ENCODE data around the gene NTM. TPM values are rescaled to one million over a fixed set of nuclear protein-coding genes. Genes with fewer than 3 reads are reported as not detected.

NTM gene
- total RNA-seq, 3 donors from 2014 or later, result 0.66 to 9.0 (median 1.0) TPM

DNA sequence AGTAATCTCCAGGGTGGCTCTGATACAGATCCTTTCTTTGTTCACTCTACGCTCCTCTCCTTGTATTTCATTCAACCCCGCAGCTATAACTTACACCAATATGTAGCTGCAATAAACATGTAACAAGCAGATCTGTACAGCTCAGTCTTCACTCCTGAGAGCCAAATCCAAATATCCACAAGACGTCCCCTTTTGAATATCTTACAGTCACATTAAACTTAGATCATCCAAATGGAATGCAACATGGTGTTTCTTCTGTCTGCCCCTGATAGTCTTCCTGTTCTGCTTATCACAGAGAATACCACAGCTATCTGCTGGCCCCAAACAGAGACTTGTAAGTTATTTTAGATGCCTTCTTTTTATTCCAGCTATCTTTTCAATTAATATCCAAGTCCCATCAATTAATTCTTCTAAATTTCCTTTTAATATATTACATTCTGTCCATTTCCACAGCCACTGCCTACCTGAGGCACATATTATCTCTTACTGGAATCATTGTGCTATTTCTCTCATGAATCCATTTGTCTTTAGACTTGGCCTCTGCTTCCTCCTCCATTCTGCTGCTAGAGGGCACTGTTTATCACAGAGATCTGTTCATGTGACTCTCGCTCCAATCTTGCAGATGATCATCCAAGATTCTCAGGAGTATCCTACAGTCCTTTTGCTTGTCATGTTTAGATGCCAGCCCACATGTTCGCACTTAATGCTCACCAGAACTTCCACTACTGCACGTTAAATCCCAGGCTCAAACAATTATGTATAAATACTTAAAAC lies 908.6 kb downstream of the NTM start:
- no peaks in the 10 kb centered on the region for H3K36me3 ChIP-seq
- no peaks in the 10 kb centered on the region for H3K4me1 ChIP-seq
- no peak overlapping the region for H3K27ac ChIP-seq
- intact Hi-C loops (cut with DNase I; ENCODE audit: low total_unique reads), result no loop called here
- TF ChIP-seq POLR2A (IDR thresholded peaks at IDR 0.05) (no peak), POLR2AphosphoS5 (IDR thresholded peaks at IDR 0.05) (no peak)
- TF ChIP-seq, protein P1, sequence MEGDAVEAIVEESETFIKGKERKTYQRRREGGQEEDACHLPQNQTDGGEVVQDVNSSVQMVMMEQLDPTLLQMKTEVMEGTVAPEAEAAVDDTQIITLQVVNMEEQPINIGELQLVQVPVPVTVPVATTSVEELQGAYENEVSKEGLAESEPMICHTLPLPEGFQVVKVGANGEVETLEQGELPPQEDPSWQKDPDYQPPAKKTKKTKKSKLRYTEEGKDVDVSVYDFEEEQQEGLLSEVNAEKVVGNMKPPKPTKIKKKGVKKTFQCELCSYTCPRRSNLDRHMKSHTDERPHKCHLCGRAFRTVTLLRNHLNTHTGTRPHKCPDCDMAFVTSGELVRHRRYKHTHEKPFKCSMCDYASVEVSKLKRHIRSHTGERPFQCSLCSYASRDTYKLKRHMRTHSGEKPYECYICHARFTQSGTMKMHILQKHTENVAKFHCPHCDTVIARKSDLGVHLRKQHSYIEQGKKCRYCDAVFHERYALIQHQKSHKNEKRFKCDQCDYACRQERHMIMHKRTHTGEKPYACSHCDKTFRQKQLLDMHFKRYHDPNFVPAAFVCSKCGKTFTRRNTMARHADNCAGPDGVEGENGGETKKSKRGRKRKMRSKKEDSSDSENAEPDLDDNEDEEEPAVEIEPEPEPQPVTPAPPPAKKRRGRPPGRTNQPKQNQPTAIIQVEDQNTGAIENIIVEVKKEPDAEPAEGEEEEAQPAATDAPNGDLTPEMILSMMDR (IDR thresholded peaks at IDR 0.05), result no peak
- no peaks in the 10 kb centered on the region for H3K9me3 ChIP-seq
- no peak for DNase-seq (ENCODE audit: low spot score in 2 of 2)
- no peak overlapping the region for H3K4me3 ChIP-seq
- H3K27me3 ChIP-seq, result peaks cover 0 to 4% of the 10 kb centered on the region in 2 donors

DNA sequence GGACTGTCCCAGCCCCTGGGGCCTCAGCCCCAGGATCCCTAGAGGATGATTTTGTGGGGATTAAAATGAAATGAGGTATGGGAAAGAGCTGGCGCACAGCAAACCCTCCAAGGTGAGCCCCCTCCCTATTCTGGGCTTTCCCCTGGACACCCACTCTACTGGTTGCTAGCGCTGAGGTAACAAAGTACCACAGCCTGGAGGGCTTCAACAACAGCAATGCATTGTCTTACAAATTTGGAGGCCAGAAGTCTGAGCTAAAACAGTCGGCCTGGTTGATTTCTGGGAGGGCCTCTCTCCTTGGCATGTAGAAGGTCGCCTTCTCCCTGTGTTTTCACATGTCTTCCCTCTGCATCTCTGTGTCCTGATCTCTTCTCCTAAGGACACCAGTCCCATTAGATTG lies 913.6 kb downstream of the NTM start:
- Histone ChIP-seq H3K4me3 (no peak overlapping the region), H3K27me3 (peaks cover 0 to 4% of the 10 kb centered on the region in 2 donors), H3K9me3 (no peaks in the 10 kb centered on the region), H3K27ac (no peak overlapping the region), H3K36me3 (no peaks in the 10 kb centered on the region), H3K4me1 (no peaks in the 10 kb centered on the region)
- intact Hi-C loops (cut with DNase I; ENCODE audit: low total_unique reads), result loop anchor here (5.0 kb wide), 1 partner anchor 1608 kb away; no protein-coding TSS in a partner anchor
- DNase-seq (ENCODE audit: low spot score in 2 of 2), result no peak
- TF ChIP-seq, protein P1 (IDR thresholded peaks at IDR 0.05), result no peak
- TF ChIP-seq POLR2A (IDR thresholded peaks at IDR 0.05) (no peak), POLR2AphosphoS5 (IDR thresholded peaks at IDR 0.05) (no peak)

DNA sequence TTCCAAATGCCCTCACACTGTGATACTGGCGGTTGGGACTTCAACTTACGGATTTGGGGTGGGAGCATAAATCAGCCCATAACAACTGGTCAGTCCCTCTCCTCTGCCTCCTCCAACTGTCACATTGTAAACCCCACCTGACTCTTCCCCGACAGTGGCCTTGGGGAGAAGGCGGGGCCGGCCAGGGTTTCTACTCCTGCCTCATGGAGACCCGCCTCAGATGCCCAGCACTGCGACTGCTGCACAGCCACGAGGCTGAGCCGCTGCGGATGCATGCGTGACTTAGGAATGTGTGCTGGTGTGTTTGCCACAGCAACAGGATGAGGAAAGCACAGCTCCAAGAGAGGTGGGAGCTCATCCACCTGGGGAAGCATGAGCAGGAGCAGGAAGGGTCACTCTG lies 914.2 kb downstream of the NTM start:
- DNase-seq (ENCODE audit: low spot score in 2 of 2), result no peak
- intact Hi-C loops (cut with DNase I; ENCODE audit: low total_unique reads), result loop anchor here (5.0 kb wide), 1 partner anchor 1608 kb away; no protein-coding TSS in a partner anchor
- Histone ChIP-seq H3K27ac (no peak overlapping the region), H3K9me3 (no peaks in the 10 kb centered on the region), H3K4me3 (no peak overlapping the region), H3K36me3 (no peaks in the 10 kb centered on the region), H3K4me1 (no peaks in the 10 kb centered on the region), H3K27me3 (peaks cover 0 to 4% of the 10 kb centered on the region in 2 donors)
- TF ChIP-seq, protein P1 (IDR thresholded peaks at IDR 0.05), result no peak
- TF ChIP-seq POLR2AphosphoS5 (IDR thresholded peaks at IDR 0.05) (no peak), POLR2A (IDR thresholded peaks at IDR 0.05) (no peak)

DNA sequence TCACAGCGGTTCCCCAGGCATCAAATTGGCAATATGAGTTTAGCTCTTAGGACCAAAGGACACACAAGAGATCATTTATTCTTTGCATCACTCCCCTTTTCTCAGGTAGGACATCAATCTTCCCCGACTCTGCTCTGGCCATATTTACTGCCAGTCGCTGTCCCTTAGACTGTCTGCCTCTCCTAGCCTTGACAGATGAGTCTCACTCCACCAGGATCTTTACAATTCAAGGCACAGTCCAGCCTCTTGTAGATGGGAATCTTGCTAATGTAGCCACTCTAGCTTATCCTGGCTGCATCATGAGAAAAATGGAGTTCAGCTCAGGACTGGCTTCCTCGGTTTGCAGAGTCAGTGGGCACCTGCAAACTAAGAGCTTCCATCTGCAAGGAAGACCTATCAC lies 915.2 kb downstream of the NTM start:
- Histone ChIP-seq H3K27me3 (peaks cover 0 to 4% of the 10 kb centered on the region in 2 donors), H3K36me3 (no peaks in the 10 kb centered on the region), H3K9me3 (no peaks in the 10 kb centered on the region), H3K27ac (no peak overlapping the region), H3K4me1 (no peaks in the 10 kb centered on the region), H3K4me3 (no peak overlapping the region)
- no peak for DNase-seq (ENCODE audit: low spot score in 2 of 2)
- TF ChIP-seq, protein P1 (IDR thresholded peaks at IDR 0.05), result no peak
- intact Hi-C loops (cut with DNase I; ENCODE audit: low total_unique reads), result no loop called here

DNA sequence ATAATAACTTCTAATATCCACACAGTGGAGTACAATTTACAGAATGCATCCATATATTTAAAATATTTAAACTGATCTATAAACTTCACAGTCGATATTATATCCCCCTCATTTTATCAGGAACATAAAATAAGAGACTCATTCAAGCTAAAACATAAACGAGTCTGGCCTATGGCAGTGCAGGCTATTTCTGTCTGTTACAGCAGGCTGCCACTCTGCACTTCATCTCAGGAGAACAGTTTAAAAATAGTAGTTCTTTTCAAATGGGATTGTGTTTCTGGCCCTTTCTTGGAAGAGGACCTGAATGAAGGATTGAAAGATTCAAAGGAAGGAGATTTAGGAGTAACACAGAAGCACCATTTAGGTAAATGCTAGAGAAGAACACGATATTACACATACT lies 915.7 kb downstream of the NTM start:
- intact Hi-C loops (cut with DNase I; ENCODE audit: low total_unique reads), result no loop called here
- H3K9me3 ChIP-seq, result no peaks in the 10 kb centered on the region
- H3K36me3 ChIP-seq, result no peaks in the 10 kb centered on the region
- DNase-seq (ENCODE audit: low spot score in 2 of 2), result no peak
- no peaks in the 10 kb centered on the region for H3K4me1 ChIP-seq
- peaks cover 0 to 4% of the 10 kb centered on the region in 2 donors for H3K27me3 ChIP-seq
- H3K27ac ChIP-seq, result no peak overlapping the region
- TF ChIP-seq, protein P1 (IDR thresholded peaks at IDR 0.05), result no peak
- no peak for TF ChIP-seq POLR2A (IDR thresholded peaks at IDR 0.05)
- TF ChIP-seq POLR2AphosphoS5 (IDR thresholded peaks at IDR 0.05), result no peak
- no peak overlapping the region for H3K4me3 ChIP-seq

Measured in breast epithelium (tissue), 4 donors.